Glutamatergic neuron (in vitro differentiated cells): Measurements from ENCODE around the gene LRP8. TPM values are rescaled to one million over a fixed set of nuclear protein-coding genes. Genes with fewer than 3 reads are reported as not detected.

Source experiments
- DNase-seq: peaks from one replicate; pipeline ENCODE4 v3.0.0; 2022
- H3K27ac Mint-ChIP-seq: one replicate; pipeline ENCODE4 v1.8.0; 2020; ENCODE audit warnings: mild to moderate bottlenecking, mixed read lengths, inconsistent platforms; ENCODE audit not compliant: unreplicated experiment
- H3K27me3 Mint-ChIP-seq: one replicate; pipeline ENCODE4 v1.8.0; 2020; ENCODE audit warnings: mild to moderate bottlenecking, moderate library complexity, mixed read lengths, inconsistent platforms; ENCODE audit not compliant: unreplicated experiment
- H3K36me3 Mint-ChIP-seq: one replicate; pipeline ENCODE4 v1.8.0; 2020; ENCODE audit warnings: mild to moderate bottlenecking, mixed read lengths, inconsistent platforms; ENCODE audit not compliant: unreplicated experiment
- H3K4me1 Mint-ChIP-seq: one replicate; pipeline ENCODE4 v1.8.0; 2020; ENCODE audit warnings: mild to moderate bottlenecking, low read depth, mixed read lengths, inconsistent platforms; ENCODE audit not compliant: unreplicated experiment
- H3K4me3 Mint-ChIP-seq: one replicate; pipeline ENCODE4 v1.8.0; 2020; ENCODE audit warnings: mild to moderate bottlenecking, mixed read lengths, inconsistent platforms; ENCODE audit not compliant: unreplicated experiment
- H3K9me3 Mint-ChIP-seq: one replicate; pipeline ENCODE4 v1.8.0; 2020; ENCODE audit warnings: mild to moderate bottlenecking, moderate library complexity, mixed read lengths, inconsistent platforms; ENCODE audit not compliant: unreplicated experiment
- CTCF ChIP-seq: fragments of 200-600 bp; sonication (generic); IDR thresholded peaks from one replicate; pipeline ENCODE4 v1.5.0; 2021; ENCODE audit not compliant: partially characterized antibody, unreplicated experiment
- total RNA-seq: library from RNA; stranded (reverse); fragmentation: NEBNext Ultra II Directional; extraction: Animal tissue kit (Norgen Biotek cat#: 25700); gene quantifications from one replicate; pipeline ENCODE4 v1.2.1, GENCODE V29; 2021; ENCODE audit not compliant: unreplicated experiment

LRP8 gene
- total RNA-seq, 1 donor from 2014 or later: 57.9 TPM

GRCh38 chr1:53266038-53266437 is 61.8 kb downstream of the LRP8 start:
- Mint-ChIP-seq H3K27me3 (peaks cover 2% of the 10 kb centered on the region), H3K4me3 (no peak overlapping the region), H3K27ac (no peak overlapping the region), H3K36me3 (peaks cover 24% of the 10 kb centered on the region), H3K9me3 (peaks cover 5% of the 10 kb centered on the region), H3K4me1 (no peaks in the 10 kb centered on the region)
- no peak for DNase-seq
- TF ChIP-seq CTCF: no peak

- Mint-ChIP-seq H3K9me3 (peaks cover 5% of the 10 kb centered on the region), H3K36me3 (peaks cover 24% of the 10 kb centered on the region), H3K4me3 (no peak overlapping the region), H3K27ac (no peak overlapping the region), H3K4me1 (no peaks in the 10 kb centered on the region), H3K27me3 (peaks cover 2% of the 10 kb centered on the region)
- no peak for TF ChIP-seq CTCF
- DNase-seq: no peak
Measured at GRCh38 chr1:53265581-53265980, 62.3 kb downstream of the LRP8 start.

GRCh38 chr1:53264048-53264447 is 63.8 kb downstream of the LRP8 start:
- no peak for DNase-seq
- peaks cover 5% of the 10 kb centered on the region for H3K9me3 Mint-ChIP-seq
- no peak overlapping the region for H3K27ac Mint-ChIP-seq
- no peak for TF ChIP-seq CTCF
- H3K36me3 Mint-ChIP-seq: peaks cover 18% of the 10 kb centered on the region
- no peak overlapping the region for H3K4me3 Mint-ChIP-seq
- H3K4me1 Mint-ChIP-seq: no peaks in the 10 kb centered on the region
- H3K27me3 Mint-ChIP-seq: peaks cover 2% of the 10 kb centered on the region

- Mint-ChIP-seq H3K4me3 (no peak overlapping the region), H3K36me3 (peaks cover 23% of the 10 kb centered on the region), H3K4me1 (no peaks in the 10 kb centered on the region), H3K9me3 (peaks cover 10% of the 10 kb centered on the region), H3K27me3 (no peaks in the 10 kb centered on the region), H3K27ac (no peak overlapping the region)
- DNase-seq: no peak
- TF ChIP-seq CTCF: no peak
Measured at GRCh38 chr1:53262000-53262399, 65.9 kb downstream of the LRP8 start.

- no peak for DNase-seq
- Mint-ChIP-seq H3K27me3 (no peaks in the 10 kb centered on the region), H3K4me3 (no peak overlapping the region), H3K36me3 (peaks cover 18% of the 10 kb centered on the region), H3K9me3 (peaks cover 8% of the 10 kb centered on the region), H3K4me1 (no peaks in the 10 kb centered on the region), H3K27ac (no peak overlapping the region)
- TF ChIP-seq CTCF: no peak
Measured at GRCh38 chr1:53260631-53261247, 67.1 kb downstream of the LRP8 start.
